Kidney (tissue), 14 donors: ENCODE data around the gene CAPN14. TPM values are rescaled to one million over a fixed set of nuclear protein-coding genes. Genes with fewer than 3 reads are reported as not detected.

Experiments used
- DNase-seq, 5 donors: peaks; one replicate each; pipeline ENCODE4 v3.0.0-alpha.2; 2013 to 2020
- FAIRE-seq: peaks from 2 replicates; lab custom pipeline; 2012; peaks lifted over from hg19 to GRCh38; lab: Jason Lieb, UNC
- H3K27ac ChIP-seq, 2 donors: one replicate each; pipeline ENCODE4 v1.7.0; 2013; ENCODE audit warnings: low read depth in 2 of 2, low read length in 2 of 2, inconsistent platforms in 1 of 2
- H3K27me3 ChIP-seq: one replicate; pipeline ENCODE4 v1.7.1; 2013; ENCODE audit warnings: low read length, inconsistent platforms; ENCODE audit not compliant: control insufficient read depth, insufficient read depth
- H3K36me3 ChIP-seq, 3 donors: one replicate each; pipeline versions ENCODE4 v1.7.0 to v1.7.1; 2013; ENCODE audit warnings: low read length in 3 of 3, control low read depth in 1 of 3, inconsistent platforms in 1 of 3; ENCODE audit not compliant: insufficient read depth in 3 of 3, control insufficient read depth in 2 of 3
- H3K4me1 ChIP-seq, 3 donors: one replicate each; pipeline versions ENCODE4 v1.7.0 to v1.7.1; 2013; ENCODE audit warnings: low read length in 3 of 3, inconsistent platforms in 1 of 3, low read depth in 1 of 3; ENCODE audit not compliant: control insufficient read depth in 2 of 3, insufficient read depth in 2 of 3
- H3K4me3 ChIP-seq, 3 donors: one replicate each; pipeline versions ENCODE4 v1.7.0 to v1.8.1; 2013; ENCODE audit warnings: low read length in 3 of 3, control low read depth in 1 of 3, inconsistent platforms in 1 of 3
- H3K9ac ChIP-seq, 3 donors: one replicate each; pipeline versions ENCODE4 v1.7.0 to v1.7.1; 2013; ENCODE audit warnings: low read length in 3 of 3, control low read depth in 1 of 3, inconsistent platforms in 1 of 3
- H3K9me3 ChIP-seq, 3 donors: one replicate each; pipeline versions ENCODE4 v1.7.0 to v1.7.1; 2013; ENCODE audit warnings: low read length in 3 of 3, control low read depth in 1 of 3, inconsistent platforms in 1 of 3; ENCODE audit not compliant: control insufficient read depth in 2 of 3, insufficient read depth in 1 of 3
- intact Hi-C: fragments of 100-400 bp; cut with DNase I; formaldehyde crosslinking; loops from one replicate; pipeline ENCODE4 v1.11.1; 2022
- polyA plus RNA-seq: library from polyadenylated mRNA; stranded (reverse); fragments of 350-450 nt; fragmentation: Illumina TruSeq; extraction: RNeasy Lipid Tissue Mini Kit (QIAGEN cat#74804); gene quantifications from one replicate; pipeline ENCODE4 v1.2.3, GENCODE V29; 2014; ENCODE audit warnings: low read depth, low replicate concordance; ENCODE audit not compliant: insufficient read depth
- total RNA-seq: library from RNA; stranded (reverse); fragmentation: NEBNext Ultra II Directional; extraction: Animal tissue kit (Norgen Biotek cat#: 25700); gene quantifications from one replicate; pipeline ENCODE4 v1.2.1, GENCODE V29; 2021
- TF ChIP-seq, protein P1 (sequence below): IDR thresholded peaks from 3 replicates; pipeline ENCODE4 v1.5.1; 2012; ENCODE audit warnings: mild to moderate bottlenecking, moderate library complexity, borderline replicate concordance; ENCODE audit not compliant: insufficient read depth; ENCODE audit errors: extremely low read depth
- donor health status: control.
- donor health status: control.
- donor health status: control.
- donor health status: control.
- donor health status: control.
- donor health status: DM: yes; HTN: yes; CAD: no.
- donor health status: Normal renal cell carcinoma (clear cell type).

The CAPN14 gene
- total and polyA plus RNA-seq, 2 donors from 2014 or later = 0.22 to 0.25 TPM

DNA sequence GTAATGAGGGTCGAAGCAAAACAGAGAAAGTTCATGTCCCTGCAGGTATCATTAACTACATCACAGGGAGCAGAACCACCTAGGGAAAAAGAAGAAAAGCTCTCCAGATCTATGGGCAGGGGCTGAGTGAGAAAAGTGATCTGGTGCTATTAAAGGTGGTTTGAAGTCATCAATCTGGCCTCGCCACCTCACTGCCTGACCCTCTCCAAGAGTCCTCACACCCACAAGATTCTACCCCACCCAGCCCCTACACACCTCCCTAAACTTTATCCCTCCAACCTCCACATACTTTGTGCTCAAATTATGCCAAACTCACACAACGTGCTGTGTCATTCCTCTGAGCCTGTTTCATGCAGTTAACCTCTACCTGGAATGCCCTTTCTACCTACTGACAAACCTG lies 81.3 kb downstream of the CAPN14 start:
- intact Hi-C loops = no loop called here
- Histone ChIP-seq H3K4me1 (peaks cover 0 to 14% (median 8%) of the 10 kb centered on the region in 3 donors), H3K9ac (peak overlapping the region in 1 of 3 donors; percentile 67), H3K36me3 (no peaks in the 10 kb centered on the region), H3K27me3 (peaks cover 6% of the 10 kb centered on the region), H3K4me3 (peak overlapping the region in 2 of 3 donors; percentile 36 to 73), H3K27ac (peak overlapping the region in 1 of 2 donors; percentile 66), H3K9me3 (no peaks in the 10 kb centered on the region)
- FAIRE-seq (no peak), DNase-seq (no peak)
- TF ChIP-seq, protein P1, sequence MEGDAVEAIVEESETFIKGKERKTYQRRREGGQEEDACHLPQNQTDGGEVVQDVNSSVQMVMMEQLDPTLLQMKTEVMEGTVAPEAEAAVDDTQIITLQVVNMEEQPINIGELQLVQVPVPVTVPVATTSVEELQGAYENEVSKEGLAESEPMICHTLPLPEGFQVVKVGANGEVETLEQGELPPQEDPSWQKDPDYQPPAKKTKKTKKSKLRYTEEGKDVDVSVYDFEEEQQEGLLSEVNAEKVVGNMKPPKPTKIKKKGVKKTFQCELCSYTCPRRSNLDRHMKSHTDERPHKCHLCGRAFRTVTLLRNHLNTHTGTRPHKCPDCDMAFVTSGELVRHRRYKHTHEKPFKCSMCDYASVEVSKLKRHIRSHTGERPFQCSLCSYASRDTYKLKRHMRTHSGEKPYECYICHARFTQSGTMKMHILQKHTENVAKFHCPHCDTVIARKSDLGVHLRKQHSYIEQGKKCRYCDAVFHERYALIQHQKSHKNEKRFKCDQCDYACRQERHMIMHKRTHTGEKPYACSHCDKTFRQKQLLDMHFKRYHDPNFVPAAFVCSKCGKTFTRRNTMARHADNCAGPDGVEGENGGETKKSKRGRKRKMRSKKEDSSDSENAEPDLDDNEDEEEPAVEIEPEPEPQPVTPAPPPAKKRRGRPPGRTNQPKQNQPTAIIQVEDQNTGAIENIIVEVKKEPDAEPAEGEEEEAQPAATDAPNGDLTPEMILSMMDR = no peak

DNA sequence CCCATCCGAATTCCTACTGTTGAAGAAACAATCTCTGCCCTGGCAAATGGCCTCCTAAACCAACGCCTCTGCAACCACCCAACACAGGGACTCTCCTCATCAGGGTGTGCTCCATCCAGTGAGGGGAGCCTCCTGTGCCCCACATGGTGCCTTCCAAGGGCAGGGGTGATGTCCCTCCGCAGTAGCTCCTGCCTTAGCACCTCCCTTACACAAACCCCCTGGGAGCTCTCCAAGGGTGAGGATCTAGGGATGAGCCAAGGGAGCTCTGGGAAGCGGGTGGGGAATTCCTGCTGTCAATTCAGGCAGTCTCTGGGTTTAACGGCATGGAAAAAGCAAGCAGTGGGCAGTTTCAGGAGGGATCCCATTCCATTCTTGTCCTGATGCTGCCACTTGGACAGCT lies 82.8 kb downstream of the CAPN14 start:
- Histone ChIP-seq H3K27me3 (peaks cover 6% of the 10 kb centered on the region), H3K4me3 (peak overlapping the region in 1 of 3 donors; percentile 73), H3K27ac (no peak overlapping the region), H3K9ac (no peak overlapping the region), H3K9me3 (no peaks in the 10 kb centered on the region), H3K36me3 (no peaks in the 10 kb centered on the region), H3K4me1 (peaks cover 0 to 23% (median 8%) of the 10 kb centered on the region in 3 donors)
- FAIRE-seq (no peak), DNase-seq (no peak)
- TF ChIP-seq, protein P1 = no peak
- intact Hi-C loops = no loop called here

DNA sequence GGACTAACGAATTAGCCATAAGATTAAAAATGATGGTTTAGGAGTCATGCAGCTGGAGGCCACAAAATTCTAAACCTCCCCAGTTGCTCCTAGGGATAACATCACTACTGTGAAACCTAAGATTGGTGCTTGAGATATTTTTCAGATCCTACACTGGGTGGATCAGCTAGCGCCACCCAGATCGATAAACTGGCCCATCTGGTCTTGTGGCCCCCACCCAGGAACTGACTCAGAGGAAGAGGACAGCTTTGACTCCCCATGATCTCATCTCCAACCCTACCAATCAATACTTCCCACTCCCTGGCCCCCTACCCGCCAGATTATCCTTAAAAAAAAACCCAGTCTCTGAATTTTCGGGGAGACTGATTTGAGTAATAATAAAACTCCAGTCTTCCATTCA lies 84.5 kb downstream of the CAPN14 start:
- H3K27me3 ChIP-seq = peaks cover 6% of the 10 kb centered on the region
- FAIRE-seq = no peak

More for the DNA sequence above, 84.5 kb downstream of the CAPN14 start:
- TF ChIP-seq, protein P1 = no peak
- H3K9me3 ChIP-seq = no peaks in the 10 kb centered on the region
- no peak overlapping the region for H3K4me3 ChIP-seq
- peaks cover 0 to 32% (median 8%) of the 10 kb centered on the region in 3 donors for H3K4me1 ChIP-seq
- intact Hi-C loops = no loop called here
- DNase-seq = no peak
- no peak overlapping the region for H3K9ac ChIP-seq
- H3K36me3 ChIP-seq = no peaks in the 10 kb centered on the region
- no peak overlapping the region for H3K27ac ChIP-seq
